COLO668 (cell line): Measurements from ENCODE around the gene FICD.
A peak's percentile ranks its signal among the peaks of the same experiment; 100 is the strongest.
"Not testable (repeated sequence)": the region's sequence is repeated elsewhere in the genome, so short reads cannot be mapped to it uniquely, and the experiment has no call there.

Experiments
- DNase-seq: peaks from one replicate; lab custom pipeline; 2025; ENCODE audit not compliant: unreplicated experiment; lab: John Stamatoyannopoulos, UW

The FICD gene

DNA sequence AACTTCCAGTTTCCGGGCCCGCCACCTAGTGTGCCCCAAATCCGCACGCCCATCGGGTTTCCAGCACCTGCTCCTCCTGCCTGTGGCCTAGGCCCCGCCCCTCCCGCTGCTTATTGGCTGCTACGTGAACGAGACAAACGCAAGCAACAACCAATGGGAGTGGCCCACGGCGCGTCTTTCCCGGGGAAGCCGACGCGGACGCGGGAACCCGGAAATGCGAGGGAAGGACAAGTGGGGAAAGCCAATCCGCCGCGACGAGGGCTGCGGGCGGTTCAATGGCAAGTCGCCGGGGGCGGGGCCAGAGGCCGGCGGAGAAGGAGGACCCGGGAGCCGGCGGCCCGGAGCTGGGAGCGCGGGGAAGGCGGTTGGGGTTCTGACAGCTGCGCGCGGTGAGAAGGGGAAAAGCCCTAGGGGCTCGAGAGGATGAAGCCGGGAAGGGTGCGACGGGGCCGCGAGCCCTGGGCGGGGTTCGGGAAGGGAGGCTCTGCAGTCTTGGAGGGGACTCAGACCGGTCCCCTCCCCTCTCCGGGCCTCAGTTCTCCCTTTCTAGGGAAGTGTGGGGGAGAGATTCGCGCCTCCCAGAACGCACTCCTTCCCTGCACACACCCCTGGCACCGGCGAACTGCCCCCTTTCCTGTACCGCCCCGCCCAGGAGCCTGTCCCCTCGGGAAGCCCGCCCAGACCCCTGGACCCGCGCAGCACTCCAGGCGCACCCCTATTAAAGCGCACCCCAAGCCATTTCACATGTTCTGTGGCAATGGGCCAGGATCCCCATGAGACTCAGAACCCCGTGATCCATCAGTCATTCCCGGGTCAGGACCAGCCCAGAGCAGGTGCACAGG is at the start of gene FICD:
FICD (plus strand) TSS at position 305 of the 842 bp plus-strand sequence. CDS start 1,696 bp downstream, outside the sequence.
- peak; percentile 100 for DNase-seq

DNA sequence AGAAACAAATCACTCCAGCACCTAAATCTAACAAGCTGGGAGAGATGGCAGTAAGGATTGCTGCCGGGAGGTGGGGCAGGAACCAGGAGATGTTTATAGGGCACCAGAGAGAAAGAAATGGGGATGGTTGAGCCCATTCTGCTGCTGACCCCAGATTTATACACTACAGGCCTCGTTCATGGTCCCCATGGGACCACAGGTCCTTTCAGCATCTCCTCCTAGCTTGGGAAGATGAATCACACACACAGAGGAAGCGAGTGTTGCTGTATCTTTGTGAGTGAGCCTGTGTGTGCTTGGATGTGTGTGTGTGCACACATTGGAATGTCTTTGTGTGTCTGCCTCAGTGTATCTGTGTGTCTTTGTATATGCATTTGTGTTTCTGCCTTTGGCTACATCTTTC is 49.7 kb upstream of the FICD start:
- no peak for DNase-seq

DNA sequence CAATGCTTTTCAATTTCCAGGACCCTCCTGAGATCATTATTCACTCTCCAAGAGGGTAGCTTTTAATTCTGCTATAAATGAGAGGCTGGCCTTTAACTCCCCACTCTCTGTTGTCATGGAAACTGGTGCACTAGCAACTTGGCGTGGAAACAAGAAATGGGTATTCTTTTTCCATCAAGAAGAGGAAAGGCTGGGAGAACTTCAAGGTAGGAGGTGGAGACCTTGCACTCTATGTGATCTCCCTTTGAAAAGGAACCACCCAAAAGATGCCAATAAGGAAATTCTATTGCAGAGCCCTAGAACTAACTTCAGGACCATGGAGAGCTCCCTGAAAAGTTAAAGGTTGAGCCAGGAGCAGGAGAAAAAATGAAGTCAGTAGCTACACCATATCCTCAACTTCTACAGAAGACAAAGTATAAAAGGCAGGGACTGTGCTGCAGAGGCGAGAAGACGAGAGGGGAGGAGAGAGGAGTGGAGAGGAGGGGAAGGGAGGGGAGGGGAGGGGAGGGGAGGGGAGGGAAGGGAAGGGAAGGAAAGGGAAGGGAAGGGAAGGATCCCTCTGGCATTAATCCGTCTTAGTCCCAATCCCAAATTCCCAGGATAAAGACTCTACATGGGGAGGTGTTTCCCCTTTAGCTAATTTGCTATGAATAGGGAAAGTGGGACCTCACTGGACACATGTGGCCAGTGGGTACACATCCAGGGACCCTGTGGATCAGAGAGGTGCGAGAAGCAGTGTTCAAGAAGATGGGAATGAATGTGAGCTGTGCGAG is 46.7 kb upstream of the FICD start:
- no peak for DNase-seq

DNA sequence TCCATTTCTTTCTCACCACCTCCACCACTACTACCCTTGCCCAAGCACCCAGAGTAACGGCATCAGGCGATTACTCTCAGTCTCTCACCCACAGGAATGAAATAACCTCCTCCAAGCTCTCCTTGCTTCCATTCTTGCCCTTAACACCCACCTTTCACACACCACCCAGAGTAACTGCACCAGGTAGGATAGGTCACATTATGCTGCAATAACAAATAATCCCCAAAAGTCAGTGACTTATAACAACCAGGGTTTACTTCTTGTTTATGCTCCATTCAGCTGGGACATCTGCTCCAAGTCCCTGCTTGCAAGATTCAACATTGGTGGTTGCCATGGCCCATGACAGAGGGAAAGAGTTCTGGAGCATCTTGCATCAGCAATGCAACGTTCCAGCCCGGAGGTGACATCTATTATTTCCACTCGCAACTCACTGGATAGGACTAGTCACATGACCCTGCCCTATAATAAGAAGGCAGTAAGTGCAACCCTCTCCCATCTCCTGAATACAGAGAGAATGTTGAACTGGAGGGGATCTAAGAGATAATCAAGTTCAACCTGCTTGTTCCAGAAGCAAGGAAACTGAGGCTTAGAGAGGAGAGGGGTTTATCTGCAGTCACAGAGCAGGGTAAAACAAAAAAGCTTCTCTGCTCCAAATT is 41.5 kb upstream of the FICD start:
- no peak for DNase-seq

DNA sequence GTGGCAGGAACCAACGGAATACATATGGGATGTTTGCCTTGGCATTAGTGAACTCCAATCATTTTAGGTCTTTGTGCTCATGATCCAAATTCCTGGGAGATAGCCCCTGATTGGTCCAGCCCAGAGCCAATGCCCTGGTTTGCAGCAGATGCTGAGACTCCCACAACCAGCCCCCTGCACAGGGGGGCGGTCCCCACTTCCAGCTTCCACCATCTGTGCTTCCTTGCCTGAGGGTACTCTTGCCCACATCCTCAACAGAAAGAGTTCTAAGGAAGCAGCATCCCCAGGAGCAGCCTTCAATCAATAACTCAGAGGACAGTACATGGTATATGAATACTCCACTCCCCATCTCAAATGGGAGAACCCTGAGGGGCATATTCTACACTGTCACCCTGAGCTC is 39.7 kb upstream of the FICD start:
- no peak for DNase-seq

- DNase-seq: no peak
Observed at GRCh38 chr12:108477055-108477880, 37.8 kb upstream of the FICD start.

GRCh38 chr12:108477881-108478259 is 37.2 kb upstream of the FICD start:
- no peak for DNase-seq

- DNase-seq: no peak
Observed at GRCh38 chr12:108478611-108479206, 36.4 kb upstream of the FICD start.

DNA sequence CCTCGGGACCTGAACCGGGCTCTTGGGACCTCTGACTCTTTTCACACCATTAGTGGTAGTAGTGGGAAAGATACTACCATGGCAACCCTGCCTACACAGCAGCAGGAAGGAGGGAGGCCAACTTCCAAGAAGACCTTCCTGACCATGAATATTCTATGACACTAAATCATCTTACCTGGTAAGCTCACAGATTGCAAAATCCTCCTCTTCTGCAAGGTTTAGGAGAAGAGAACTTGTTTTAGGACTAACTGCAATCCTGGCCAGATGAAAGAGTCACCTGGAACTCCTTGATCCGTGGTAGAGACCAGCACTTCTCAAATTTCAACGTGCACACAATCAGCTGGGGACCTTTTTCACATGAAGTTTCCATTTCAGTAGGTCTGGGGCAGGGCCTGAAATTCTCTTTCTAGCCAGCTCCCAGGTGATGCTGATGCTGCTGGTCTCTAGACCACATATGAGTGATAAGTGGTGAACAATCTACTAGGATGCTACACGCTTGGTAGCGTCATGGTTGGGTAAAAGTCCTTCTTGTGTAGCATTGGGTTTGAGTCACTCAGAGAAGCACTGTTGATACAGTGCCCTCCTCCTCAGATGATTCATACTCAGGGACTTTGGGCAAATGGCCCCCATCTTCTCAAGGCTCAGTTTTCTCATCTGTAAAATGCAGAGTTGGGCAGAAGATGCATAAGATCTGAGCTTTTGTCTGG is 35.6 kb upstream of the FICD start:
- no peak for DNase-seq

DNA sequence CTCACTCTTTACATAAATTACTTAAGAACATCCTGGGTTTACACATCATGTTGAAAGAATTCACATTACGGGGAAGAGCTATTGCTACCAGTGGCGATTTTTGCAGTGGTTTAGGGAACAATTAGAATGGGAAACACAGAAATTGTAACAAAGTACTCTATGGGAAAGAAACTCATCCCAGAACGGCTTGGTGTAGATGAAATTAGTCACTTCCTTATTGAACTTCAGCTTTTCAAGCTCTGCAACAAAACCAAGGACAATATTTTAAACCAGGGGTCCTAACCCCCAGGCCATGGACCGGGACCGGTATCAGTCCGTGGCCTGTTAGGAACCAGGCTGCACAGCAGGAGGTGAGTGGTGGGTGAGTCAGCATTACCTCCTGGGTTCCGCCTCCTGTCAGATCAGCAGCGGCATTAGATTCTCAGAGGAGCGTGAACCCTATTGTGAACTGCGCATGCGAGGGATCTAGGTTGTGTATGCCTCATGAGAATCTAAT is 32.3 kb upstream of the FICD start:
- DNase-seq: no peak

DNA sequence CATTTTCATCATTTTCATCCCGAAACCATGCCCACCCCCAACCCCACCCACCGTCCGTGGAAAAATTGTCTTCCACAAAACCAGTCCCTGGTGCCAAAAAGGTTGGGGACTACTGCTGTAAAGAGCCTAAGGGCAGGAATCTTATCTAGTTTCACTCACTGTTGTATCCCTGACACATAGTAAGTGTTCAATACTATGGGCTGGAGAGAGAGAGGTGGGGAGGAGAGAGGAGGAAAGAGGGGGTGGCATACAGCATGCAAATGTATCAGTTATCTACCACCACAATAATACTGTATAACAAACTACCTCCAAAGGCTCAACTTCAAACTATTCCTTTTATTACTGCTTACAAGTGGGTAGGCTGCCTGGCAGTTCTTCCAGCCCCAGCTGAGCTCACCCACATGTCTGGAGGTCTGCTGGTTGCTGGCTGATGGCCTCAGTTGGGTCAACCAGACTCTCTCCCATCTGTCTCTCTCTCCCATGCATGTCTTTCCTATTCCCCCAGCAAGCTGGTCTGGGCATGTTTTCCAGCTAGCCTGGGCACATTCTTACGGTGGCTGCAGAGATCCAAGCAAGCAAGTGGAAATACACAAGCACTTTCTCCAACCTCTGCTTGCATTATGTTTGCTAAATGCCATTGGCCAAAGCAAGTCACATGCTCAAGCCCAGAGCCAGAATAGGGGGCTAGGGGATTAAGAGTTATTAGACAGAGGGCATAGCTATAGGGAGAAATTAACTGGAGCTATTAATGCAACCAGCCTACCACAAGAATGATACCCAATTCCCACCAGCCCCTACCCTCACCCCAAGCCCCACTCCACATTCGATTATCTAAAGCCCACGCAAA is 31.6 kb upstream of the FICD start:
- DNase-seq: no peak

DNA sequence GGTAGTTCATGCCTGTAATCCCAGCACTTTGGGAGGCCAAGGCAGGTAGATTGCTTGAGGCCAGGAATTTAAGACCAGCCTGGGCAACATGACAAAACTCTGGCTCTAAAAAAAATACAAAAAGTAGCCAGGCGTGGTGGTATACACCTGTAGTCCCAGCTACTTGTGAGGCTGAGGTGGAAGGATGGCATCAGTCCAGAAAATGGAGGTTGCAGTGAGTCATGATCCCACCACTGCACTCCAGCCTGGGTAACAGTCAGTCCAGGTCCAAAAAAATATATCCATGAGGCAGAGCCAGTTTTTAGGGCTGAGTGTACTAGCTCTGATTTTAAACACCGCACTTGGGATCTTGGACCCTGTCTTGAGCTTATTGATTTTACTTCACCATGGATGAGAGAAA is 30.6 kb upstream of the FICD start:
- no peak for DNase-seq

DNA sequence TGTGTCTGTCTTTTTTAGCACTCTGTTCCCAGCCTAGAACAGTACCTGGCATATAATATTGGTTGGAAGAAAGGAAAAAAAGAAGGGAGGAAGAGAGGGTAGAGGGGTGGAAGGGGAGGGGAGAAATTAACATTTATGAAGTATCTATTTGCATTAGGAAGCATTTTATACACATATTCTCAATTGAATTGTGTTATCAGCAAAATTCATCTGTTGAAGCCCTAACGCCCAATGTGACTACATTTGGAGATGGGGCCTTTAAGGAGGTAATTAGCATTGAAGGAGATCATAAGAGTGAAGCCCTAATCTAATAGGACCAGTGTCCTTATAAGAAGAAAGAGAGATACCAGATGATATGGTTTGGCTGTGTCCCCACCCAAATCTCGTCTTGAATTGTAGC is 30.2 kb upstream of the FICD start:
- DNase-seq: no peak

DNA sequence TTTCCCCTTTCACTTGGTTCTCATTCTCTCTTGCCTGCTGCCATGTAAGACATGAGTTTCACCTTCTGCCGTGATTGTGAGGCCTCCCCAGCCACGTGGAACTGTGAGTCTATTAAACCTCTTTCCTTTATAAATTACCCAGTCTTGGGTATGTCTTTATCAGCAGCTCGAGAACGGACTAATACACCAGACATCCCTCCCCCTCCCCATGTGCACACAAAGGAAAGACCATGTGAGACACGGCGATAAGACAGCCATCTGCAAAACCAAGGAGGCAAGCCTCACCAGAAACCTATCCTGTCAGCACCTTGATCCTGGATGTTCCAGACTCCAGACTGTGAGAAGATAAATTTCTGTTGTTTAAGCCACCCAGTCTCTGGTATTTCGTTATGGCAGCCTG is 29.7 kb upstream of the FICD start:
- not testable (repeated sequence) for DNase-seq

- not testable (repeated sequence) for DNase-seq
Observed at GRCh38 chr12:108487029-108487428, 28.0 kb upstream of the FICD start.

DNA sequence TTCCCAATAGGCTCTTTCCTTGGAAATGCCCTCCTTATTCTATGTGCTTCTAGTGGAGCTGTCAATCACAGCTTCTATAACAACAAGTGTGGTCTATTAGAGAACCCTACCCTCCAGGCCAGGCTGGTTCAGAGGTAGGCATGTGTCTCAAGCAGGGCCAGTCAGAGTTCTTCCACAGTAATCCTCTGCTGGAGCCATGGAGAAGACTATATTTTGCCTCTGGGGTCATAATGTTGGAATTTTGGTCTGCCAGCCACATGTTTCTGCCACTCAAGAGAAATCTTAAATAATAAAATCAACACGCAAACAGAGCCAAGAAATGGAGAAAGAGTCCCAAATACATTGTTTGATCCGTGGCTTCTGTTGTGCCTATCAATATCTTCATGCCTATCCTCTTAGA is 23.8 kb upstream of the FICD start:
- no peak for DNase-seq

- peak; percentile 26 for DNase-seq
Observed at GRCh38 chr12:108495054-108495453, 20.0 kb upstream of the FICD start.

DNA sequence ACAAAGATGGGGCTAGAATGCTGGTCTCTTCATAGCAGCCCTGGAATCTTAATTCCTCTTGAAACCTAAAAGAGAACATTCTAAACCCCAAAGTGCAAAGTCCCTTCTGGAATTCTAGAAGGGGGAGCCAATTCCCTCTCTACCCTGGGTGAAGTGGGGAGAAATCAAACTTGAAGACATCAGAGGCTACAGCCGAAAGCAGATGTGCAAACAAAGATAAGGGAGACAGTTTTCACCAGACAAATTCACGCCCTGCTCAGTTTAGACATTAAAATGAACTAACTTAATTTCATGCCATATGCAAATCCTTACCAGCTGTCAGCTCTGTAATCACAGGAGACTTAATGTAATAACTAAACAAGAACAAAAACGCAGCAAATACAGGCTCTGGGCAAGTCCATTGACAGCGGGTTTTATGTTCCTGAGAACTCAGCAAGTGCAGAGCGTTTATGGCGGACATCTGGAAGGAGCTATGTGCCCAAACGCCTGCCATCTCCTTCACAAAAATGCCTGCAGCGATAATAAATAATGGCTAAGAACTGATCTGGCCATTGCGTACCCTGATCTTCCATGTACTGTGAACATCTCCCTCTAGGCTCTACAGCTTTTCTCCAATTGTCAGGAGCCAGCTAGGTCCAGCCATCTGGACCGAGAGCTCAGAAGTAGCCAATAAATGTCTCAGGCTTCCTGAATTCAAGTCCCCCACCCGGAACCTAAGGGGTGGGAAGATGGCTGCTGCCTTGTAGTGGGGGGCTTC is 19.1 kb upstream of the FICD start:
- DNase-seq: no peak
